Esophagus squamous epithelium (tissue), 5 donors: ENCODE data around the gene MGAT1. TPM values are rescaled to one million over a fixed set of nuclear protein-coding genes. Genes with fewer than 3 reads are reported as not detected.
A peak's percentile ranks its signal among the peaks of the same experiment; 100 is the strongest.

Source experiments
- DNase-seq: peaks from one replicate; lab custom pipeline; 2025; lab: John Stamatoyannopoulos, UW
- H3K27ac ChIP-seq, 4 donors: fragments of 200-600 bp; sonication (generic); one replicate each; pipeline ENCODE4 v1.5.1; 2016 to 2019; ENCODE audit warnings: mild to moderate bottlenecking in 1 of 4
- H3K27me3 ChIP-seq, 4 donors: fragments of 200-600 bp; sonication (generic); 1 replicate in 3 of 4; 2 replicates in 1 of 4; pipeline versions ENCODE4 v1.5.1 to v1.6.0; 2017 to 2021; ENCODE audit warnings: antibody characterized with exemption in 1 of 4
- H3K36me3 ChIP-seq, 3 donors: fragments of 200-600 bp; sonication (generic); one replicate each; pipeline ENCODE4 v1.5.1; 2016 to 2019
- H3K4me1 ChIP-seq, 3 donors: fragments of 200-600 bp; sonication (generic); one replicate each; pipeline ENCODE4 v1.5.1; 2017 to 2019
- H3K4me3 ChIP-seq, 4 donors: fragments of 200-600 bp; sonication (generic); 1 replicate in 3 of 4; 2 replicates in 1 of 4; pipeline ENCODE4 v1.5.1; 2016 to 2019; ENCODE audit warnings: mild to moderate bottlenecking in 2 of 4, moderate library complexity in 1 of 4
- H3K9me3 ChIP-seq, 3 donors: fragments of 200-600 bp; sonication (generic); one replicate each; pipeline ENCODE4 v1.5.1; 2016 to 2019
- CTCF ChIP-seq, 6 experiments: fragments of 450-650 bp in 4 of 6; fragments of 200-600 bp in 2 of 6; sonication (generic) in 2 of 6; IDR thresholded peaks; one replicate each; pipeline ENCODE4 v1.5.1; 2016 to 2019; ENCODE audit warnings: antibody characterized with exemption in 6 of 6, mild to moderate bottlenecking in 4 of 6, moderate library complexity in 4 of 6
- POLR2A ChIP-seq, 4 donors: fragments of 450-650 bp; IDR thresholded peaks; one replicate each; pipeline ENCODE4 v1.6.1; 2017; ENCODE audit warnings: antibody characterized with exemption in 4 of 4, mild to moderate bottlenecking in 4 of 4, moderate library complexity in 3 of 4
- WGBS, 2 donors: methylation state at CpG; one replicate each; pipeline ENCODE4 v1.1.5; 2018; 5-methylcytosine and 5-hydroxymethylcytosine counted together
- intact Hi-C: fragments of 100-400 bp; cut with DNase I; formaldehyde crosslinking; loops from one replicate; pipeline ENCODE4 v1.15.0; 2022
- total RNA-seq, 4 donors: library from RNA; depleted of rRNA; stranded (reverse); fragments of >200 nt; gene quantifications; one replicate each; pipeline ENCODE4 v1.1.0, GENCODE V29; 2016
- donor health status: DM: yes; HTN: yes; CAD: no.

Gene MGAT1
- total RNA-seq, 4 donors from 2014 or later = 62.6 to 163 (median 111) TPM

GRCh38 chr5:180810210-180810958, 7.8 kb upstream of the MGAT1 start:
- 0 to 1% methylated on average over 13 to 22 of the region's 66 CpGs for WGBS, 2 donors

GRCh38 chr5:180809403-180810209, 7.0 kb upstream of the MGAT1 start:
- Histone ChIP-seq H3K9me3 (no peaks in the 10 kb centered on the region), H3K4me3 (peak overlapping the region; percentile 67 to 78 (median 76)), H3K36me3 (peaks cover 0 to 5% (median 0%) of the 10 kb centered on the region in 3 donors), H3K27me3 (no peaks in the 10 kb centered on the region), H3K4me1 (peaks cover 51 to 81% (median 52%) of the 10 kb centered on the region in 3 donors), H3K27ac (peak overlapping the region; percentile 96 to 99 (median 98))
- intact Hi-C loops = no loop called here
- TF ChIP-seq POLR2A (IDR thresholded peaks at IDR 0.05) (peak in 2 of 4 donors; percentile 25 to 38), CTCF (IDR thresholded peaks at IDR 0.05) (no peak)
- peak; percentile 70 for DNase-seq
- 5% methylated on average over 20 to 28 of the region's 40 CpGs for WGBS, 2 donors

More at GRCh38 chr5:180810210-180810958, 7.8 kb upstream of the MGAT1 start:
- Histone ChIP-seq H3K4me1 (peaks cover 46 to 81% (median 52%) of the 10 kb centered on the region in 3 donors), H3K4me3 (peak overlapping the region; percentile 67 to 78 (median 76)), H3K36me3 (peaks cover 0 to 5% (median 0%) of the 10 kb centered on the region in 3 donors), H3K9me3 (no peaks in the 10 kb centered on the region), H3K27me3 (no peaks in the 10 kb centered on the region), H3K27ac (peak overlapping the region; percentile 96 to 99 (median 98))
- peak; percentile 84 for DNase-seq
- peak in 2 of 4 donors; percentile 33 to 86 for TF ChIP-seq POLR2A (IDR thresholded peaks at IDR 0.05)
- peak in 1 of 6 experiments; percentile 16 for TF ChIP-seq CTCF (IDR thresholded peaks at IDR 0.05)
- intact Hi-C loops = no loop called here

GRCh38 chr5:180808461-180809000, 5.9 kb upstream of the MGAT1 start:
- WGBS, 2 donors = 32 to 52% methylated on average over 4 to 5 of the region's 5 CpGs

GRCh38 chr5:180807654-180808414, 5.2 kb upstream of the MGAT1 start:
- intact Hi-C loops = no loop called here
- H3K4me3 ChIP-seq = peak overlapping the region in 3 of 4 donors; percentile 74 to 78 (median 77)
- no peak for DNase-seq

More at GRCh38 chr5:180808461-180809000, 5.9 kb upstream of the MGAT1 start:
- H3K27me3 ChIP-seq = no peaks in the 10 kb centered on the region
- peak overlapping the region; percentile 96 to 99 (median 98) for H3K27ac ChIP-seq
- DNase-seq = no peak
- no peaks in the 10 kb centered on the region for H3K9me3 ChIP-seq
- peak overlapping the region in 3 of 4 donors; percentile 74 to 78 (median 77) for H3K4me3 ChIP-seq
- intact Hi-C loops = no loop called here
- H3K4me1 ChIP-seq = peaks cover 62 to 89% (median 63%) of the 10 kb centered on the region in 3 donors
- TF ChIP-seq CTCF (IDR thresholded peaks at IDR 0.05) (no peak), POLR2A (IDR thresholded peaks at IDR 0.05) (no peak)
- H3K36me3 ChIP-seq = peaks cover 0 to 5% (median 0%) of the 10 kb centered on the region in 3 donors

More at GRCh38 chr5:180807654-180808414, 5.2 kb upstream of the MGAT1 start:
- no peak for TF ChIP-seq POLR2A (IDR thresholded peaks at IDR 0.05)
- no peak for TF ChIP-seq CTCF (IDR thresholded peaks at IDR 0.05)
- WGBS, 2 donors = 23 to 26% methylated on average over 6 of the region's 6 CpGs
- H3K27me3 ChIP-seq = no peaks in the 10 kb centered on the region
- peaks cover 65 to 91% (median 66%) of the 10 kb centered on the region in 3 donors for H3K4me1 ChIP-seq
- peaks cover 0 to 5% (median 0%) of the 10 kb centered on the region in 3 donors for H3K36me3 ChIP-seq
- peak overlapping the region; percentile 96 to 99 (median 98) for H3K27ac ChIP-seq
- H3K9me3 ChIP-seq = no peaks in the 10 kb centered on the region
